ENCODE measurements around the gene LPAR6. TPM values are rescaled to one million over a fixed set of nuclear protein-coding genes. Genes with fewer than 3 reads are reported as not detected.

The LPAR6 gene
- total and polyA plus RNA-seq, 2 of the 13 experiments (the other 11 are each of a cell fraction or from before 2014, with no cell fraction given): 24.4 to 149 TPM

- 51% methylated on average over 2 of the region's 2 CpGs for WGBS (ENCODE audit: low lambda C conversion rate)
- no TSS peak for BruUV-seq (replicated peaks)
- no peak for FAIRE-seq
- H3K9ac ChIP-seq (ENCODE audit: insufficient read depth, low read depth, low read length): no peak overlapping the region
- H3K27ac ChIP-seq (ENCODE audit: extremely low read length, insufficient read depth, low read length): peak overlapping the region; percentile 22
- no peak overlapping the region for H3K4me2 ChIP-seq (ENCODE audit: low read depth, low read length)
- peaks cover 58% of the 10 kb centered on the region for H3K4me1 ChIP-seq (ENCODE audit: insufficient read depth, low read length)
- CTCF ChIA-PET (ENCODE audit: low intra/inter-chr PET ratio, low total read pairs): no interaction called here
- peak; percentile 67 for ATAC-seq
- H3K36me3 ChIP-seq (replicated peaks in 1 of 2; ENCODE audit: control insufficient read depth in 1 of 2, insufficient read depth in 2 of 2, low read length in 2 of 2): 0 out of 5 replicates have a peak, but pooled peaks cover 0 to 3% of the 10 kb centered on the region in 2 experiments
- H3K27me3 ChIP-seq (ENCODE audit: control insufficient read depth in 1 of 2, insufficient read depth in 2 of 2, low read length in 2 of 2): no peaks in the 10 kb centered on the region
- no peak overlapping the region for H3K4me3 ChIP-seq (replicated peaks in 1 of 3; ENCODE audit: insufficient read depth in 1 of 3, low read depth in 2 of 3, low read length in 3 of 3)
- no peaks in the 10 kb centered on the region for H3K9me3 ChIP-seq (ENCODE audit: low read length)
- in situ Hi-C loops (cut with HindIII; ENCODE audit: extremely low pct_ligation_motif_present, low pct_unique_long_range_greater_than_20kb) (no loop called here), intact Hi-C loops (cut with micrococcal nuclease; ENCODE audit: unreplicated experiment) (loop anchor here (10.0 kb wide), 1 partner anchor 175 kb away; no protein-coding TSS in a partner anchor)
- no peak overlapping the region for H2AFZ ChIP-seq (ENCODE audit: low read length)
- POLR2A ChIA-PET: no interaction called here
- no peaks in the 10 kb centered on the region for H4K20me1 ChIP-seq (ENCODE audit: insufficient read depth, low read length)
- peak; percentile 29 for DNase-seq (ENCODE audit: low spot score)
- H3K79me2 ChIP-seq (ENCODE audit: insufficient read depth, low read length): peaks cover 2% of the 10 kb centered on the region
- TF ChIP-seq ZNF225 (CRISPR knock-in tag; IDR thresholded peaks at IDR 0.05) (no peak), NPAS2 (CRISPR knock-in tag; IDR thresholded peaks at IDR 0.05; ENCODE audit: borderline replicate concordance) (no peak), SMAD3 (CRISPR knock-in tag; IDR thresholded peaks at IDR 0.05) (no peak), ZNF670 (CRISPR knock-in tag; IDR thresholded peaks at IDR 0.05; ENCODE audit: borderline replicate concordance) (no peak), SP4 (CRISPR knock-in tag; IDR thresholded peaks at IDR 0.05) (no peak), SOX13 (IDR thresholded peaks at IDR 0.05) (no peak), SOX13 (CRISPR knock-in tag; conservative IDR thresholded peaks at IDR 0.05 in 1 of 2, IDR thresholded peaks at IDR 0.05 in 1 of 2) (peak in 1 of 2 experiments; percentile 12; a peak in 1 of 4 replicates), ZFY (CRISPR knock-in tag; IDR thresholded peaks at IDR 0.05) (no peak), ATM (IDR thresholded peaks at IDR 0.05; ENCODE audit: borderline replicate concordance) (no peak), YEATS4 (CRISPR knock-in tag; IDR thresholded peaks at IDR 0.05; ENCODE audit: borderline replicate concordance) (no peak), HNRNPK (IDR thresholded peaks at IDR 0.05; ENCODE audit: low read depth, low read length, poor library complexity, severe bottlenecking) (no peak), GABPA (IDR thresholded peaks at IDR 0.05; ENCODE audit: low read depth, low read length) (no peak), GABPA (CRISPR knock-in tag; IDR thresholded peaks at IDR 0.05; ENCODE audit: low read depth) (no peak), ZNF792 (CRISPR knock-in tag; IDR thresholded peaks at IDR 0.05) (no peak)
- TF ChIP-seq, protein P1, sequence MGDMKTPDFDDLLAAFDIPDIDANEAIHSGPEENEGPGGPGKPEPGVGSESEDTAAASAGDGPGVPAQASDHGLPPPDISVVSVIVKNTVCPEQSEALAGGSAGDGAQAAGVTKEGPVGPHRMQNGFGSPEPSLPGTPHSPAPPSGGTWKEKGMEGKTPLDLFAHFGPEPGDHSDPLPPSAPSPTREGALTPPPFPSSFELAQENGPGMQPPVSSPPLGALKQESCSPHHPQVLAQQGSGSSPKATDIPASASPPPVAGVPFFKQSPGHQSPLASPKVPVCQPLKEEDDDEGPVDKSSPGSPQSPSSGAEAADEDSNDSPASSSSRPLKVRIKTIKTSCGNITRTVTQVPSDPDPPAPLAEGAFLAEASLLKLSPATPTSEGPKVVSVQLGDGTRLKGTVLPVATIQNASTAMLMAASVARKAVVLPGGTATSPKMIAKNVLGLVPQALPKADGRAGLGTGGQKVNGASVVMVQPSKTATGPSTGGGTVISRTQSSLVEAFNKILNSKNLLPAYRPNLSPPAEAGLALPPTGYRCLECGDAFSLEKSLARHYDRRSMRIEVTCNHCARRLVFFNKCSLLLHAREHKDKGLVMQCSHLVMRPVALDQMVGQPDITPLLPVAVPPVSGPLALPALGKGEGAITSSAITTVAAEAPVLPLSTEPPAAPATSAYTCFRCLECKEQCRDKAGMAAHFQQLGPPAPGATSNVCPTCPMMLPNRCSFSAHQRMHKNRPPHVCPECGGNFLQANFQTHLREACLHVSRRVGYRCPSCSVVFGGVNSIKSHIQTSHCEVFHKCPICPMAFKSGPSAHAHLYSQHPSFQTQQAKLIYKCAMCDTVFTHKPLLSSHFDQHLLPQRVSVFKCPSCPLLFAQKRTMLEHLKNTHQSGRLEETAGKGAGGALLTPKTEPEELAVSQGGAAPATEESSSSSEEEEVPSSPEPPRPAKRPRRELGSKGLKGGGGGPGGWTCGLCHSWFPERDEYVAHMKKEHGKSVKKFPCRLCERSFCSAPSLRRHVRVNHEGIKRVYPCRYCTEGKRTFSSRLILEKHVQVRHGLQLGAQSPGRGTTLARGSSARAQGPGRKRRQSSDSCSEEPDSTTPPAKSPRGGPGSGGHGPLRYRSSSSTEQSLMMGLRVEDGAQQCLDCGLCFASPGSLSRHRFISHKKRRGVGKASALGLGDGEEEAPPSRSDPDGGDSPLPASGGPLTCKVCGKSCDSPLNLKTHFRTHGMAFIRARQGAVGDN (CRISPR knock-in tag; IDR thresholded peaks at IDR 0.05): no peak
- TF ChIP-seq, protein P2, sequence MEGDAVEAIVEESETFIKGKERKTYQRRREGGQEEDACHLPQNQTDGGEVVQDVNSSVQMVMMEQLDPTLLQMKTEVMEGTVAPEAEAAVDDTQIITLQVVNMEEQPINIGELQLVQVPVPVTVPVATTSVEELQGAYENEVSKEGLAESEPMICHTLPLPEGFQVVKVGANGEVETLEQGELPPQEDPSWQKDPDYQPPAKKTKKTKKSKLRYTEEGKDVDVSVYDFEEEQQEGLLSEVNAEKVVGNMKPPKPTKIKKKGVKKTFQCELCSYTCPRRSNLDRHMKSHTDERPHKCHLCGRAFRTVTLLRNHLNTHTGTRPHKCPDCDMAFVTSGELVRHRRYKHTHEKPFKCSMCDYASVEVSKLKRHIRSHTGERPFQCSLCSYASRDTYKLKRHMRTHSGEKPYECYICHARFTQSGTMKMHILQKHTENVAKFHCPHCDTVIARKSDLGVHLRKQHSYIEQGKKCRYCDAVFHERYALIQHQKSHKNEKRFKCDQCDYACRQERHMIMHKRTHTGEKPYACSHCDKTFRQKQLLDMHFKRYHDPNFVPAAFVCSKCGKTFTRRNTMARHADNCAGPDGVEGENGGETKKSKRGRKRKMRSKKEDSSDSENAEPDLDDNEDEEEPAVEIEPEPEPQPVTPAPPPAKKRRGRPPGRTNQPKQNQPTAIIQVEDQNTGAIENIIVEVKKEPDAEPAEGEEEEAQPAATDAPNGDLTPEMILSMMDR (CRISPR knock-in tag; IDR thresholded peaks at IDR 0.05): no peak
Measured at GRCh38 chr13:48400090-48400694, 12.7 kb downstream of the LPAR6 start.

Data from HepG2 (cell line).